PFSK-1 (cell line): ENCODE measurements around the gene TTF2.

Experiments used
- SIN3A ChIP-seq: IDR thresholded peaks from 2 replicates; pipeline ENCODE4 v1.6.1; 2012; ENCODE audit warnings: mild to moderate bottlenecking, low read length, moderate library complexity, borderline replicate concordance; ENCODE audit not compliant: insufficient read depth
- TAF1 ChIP-seq: IDR thresholded peaks from 2 replicates; pipeline ENCODE4 v1.6.1; 2012; ENCODE audit warnings: low read length, control low read depth, borderline replicate concordance; ENCODE audit not compliant: insufficient read depth

DNA sequence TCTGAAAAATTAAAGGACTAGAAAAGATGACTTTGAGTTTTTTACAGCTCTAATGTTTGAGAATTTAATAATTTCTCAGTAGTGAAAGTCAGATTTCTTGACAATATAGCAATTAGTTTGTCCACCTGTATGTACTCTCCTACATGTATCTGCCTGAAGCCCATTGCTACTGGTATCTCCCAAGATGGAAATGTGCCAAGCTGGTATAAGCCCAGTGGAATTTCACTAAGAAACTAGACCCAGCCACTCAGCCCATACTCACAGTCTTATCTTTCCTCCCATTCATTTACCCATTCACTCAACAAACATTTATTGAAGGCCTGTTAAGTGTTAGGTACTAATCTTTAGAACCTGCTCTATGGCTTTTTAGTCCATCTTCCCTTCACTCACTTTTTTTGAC lies 83.0 kb downstream of the TTF2 start:
- TF ChIP-seq SIN3A (no peak), TAF1 (no peak)
